NCI-H2081 treated with DMSO at 0.1 percent for 48 hours (cell line): ENCODE measurements around the gene EIF2B2.
A peak's percentile ranks its signal among the peaks of the same experiment; 100 is the strongest.

Experiments used
- DNase-seq: peaks from one replicate; lab custom pipeline; 2025; lab: John Stamatoyannopoulos, UW

Gene EIF2B2

DNA sequence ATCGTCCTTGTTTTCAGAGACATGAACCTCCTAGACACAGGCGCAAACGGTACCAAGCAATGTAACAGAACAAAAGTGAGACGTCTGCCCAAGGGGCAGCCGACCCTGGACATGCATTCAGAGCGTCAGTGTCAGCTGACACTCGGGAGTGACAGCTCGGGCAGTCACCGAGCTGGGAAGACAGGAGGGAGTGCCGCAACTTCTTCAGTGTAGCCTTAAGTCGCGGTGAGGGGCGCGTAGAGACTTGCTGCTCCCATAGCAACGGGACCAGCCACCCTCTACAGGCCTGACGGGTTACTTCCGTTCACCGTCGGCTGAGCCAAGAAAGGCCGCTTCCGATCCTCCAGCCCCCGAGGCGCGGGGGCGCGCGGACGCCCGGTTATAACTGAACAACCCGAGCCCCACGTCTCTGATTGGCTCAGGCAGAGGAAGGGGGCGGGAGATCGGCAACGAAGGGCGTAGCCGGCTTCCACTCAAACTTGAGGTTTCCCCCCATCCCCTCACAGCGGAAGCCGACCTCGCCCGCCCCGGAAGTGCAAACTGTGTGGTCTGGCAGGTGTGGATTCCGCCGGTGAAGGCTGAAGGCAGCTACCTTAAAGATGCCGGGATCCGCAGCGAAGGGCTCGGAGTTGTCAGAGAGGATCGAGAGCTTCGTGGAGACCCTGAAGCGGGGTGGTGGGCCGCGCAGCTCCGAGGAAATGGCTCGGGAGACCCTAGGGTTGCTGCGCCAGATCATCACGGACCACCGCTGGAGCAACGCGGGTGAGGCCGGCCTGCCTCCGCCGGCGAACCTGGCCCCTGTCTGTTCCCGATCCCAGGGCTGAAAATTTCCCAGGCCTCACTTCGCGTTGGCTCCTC is at the start of gene EIF2B2:
EIF2B2 (plus strand) TSS at position 530 of the 858 bp plus-strand sequence; CDS start at position 600, 70 bp downstream.
- peak; percentile 89 for DNase-seq

DNA sequence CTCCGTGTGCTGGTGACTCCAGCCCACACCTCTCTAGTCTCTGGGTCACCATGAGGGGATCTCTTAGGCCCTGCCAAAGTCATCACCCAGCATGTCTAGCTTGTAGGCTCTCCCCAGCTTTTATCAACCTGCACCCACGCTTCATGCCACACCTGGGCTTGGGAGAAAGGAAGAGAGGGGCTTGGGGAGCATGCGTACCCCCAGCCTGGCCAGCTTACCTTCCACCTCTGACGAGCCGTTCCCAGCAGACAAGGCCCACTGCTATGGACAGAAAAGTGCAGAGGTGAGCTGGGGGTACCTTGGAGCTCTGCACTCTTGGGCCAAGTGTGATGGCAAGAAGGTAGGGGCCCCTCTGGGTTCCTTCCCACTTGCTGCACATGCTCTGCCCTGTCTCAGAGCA is 49.0 kb upstream of the EIF2B2 start:
- no peak for DNase-seq

GRCh38 chr14:74954232-74954946 is 48.3 kb upstream of the EIF2B2 start:
- no peak for DNase-seq

GRCh38 chr14:74954947-74955228 is 47.8 kb upstream of the EIF2B2 start:
- no peak for DNase-seq

GRCh38 chr14:74955229-74956026 is 47.3 kb upstream of the EIF2B2 start, which contains the start of gene PGF:
Gene PGF, minus strand, starts transcription at chr14:74955597. Its CDS starts 355 bp downstream, at chr14:74955242.
- no peak for DNase-seq

GRCh38 chr14:74956027-74956279 is 46.8 kb upstream of the EIF2B2 start:
- no peak for DNase-seq

DNA sequence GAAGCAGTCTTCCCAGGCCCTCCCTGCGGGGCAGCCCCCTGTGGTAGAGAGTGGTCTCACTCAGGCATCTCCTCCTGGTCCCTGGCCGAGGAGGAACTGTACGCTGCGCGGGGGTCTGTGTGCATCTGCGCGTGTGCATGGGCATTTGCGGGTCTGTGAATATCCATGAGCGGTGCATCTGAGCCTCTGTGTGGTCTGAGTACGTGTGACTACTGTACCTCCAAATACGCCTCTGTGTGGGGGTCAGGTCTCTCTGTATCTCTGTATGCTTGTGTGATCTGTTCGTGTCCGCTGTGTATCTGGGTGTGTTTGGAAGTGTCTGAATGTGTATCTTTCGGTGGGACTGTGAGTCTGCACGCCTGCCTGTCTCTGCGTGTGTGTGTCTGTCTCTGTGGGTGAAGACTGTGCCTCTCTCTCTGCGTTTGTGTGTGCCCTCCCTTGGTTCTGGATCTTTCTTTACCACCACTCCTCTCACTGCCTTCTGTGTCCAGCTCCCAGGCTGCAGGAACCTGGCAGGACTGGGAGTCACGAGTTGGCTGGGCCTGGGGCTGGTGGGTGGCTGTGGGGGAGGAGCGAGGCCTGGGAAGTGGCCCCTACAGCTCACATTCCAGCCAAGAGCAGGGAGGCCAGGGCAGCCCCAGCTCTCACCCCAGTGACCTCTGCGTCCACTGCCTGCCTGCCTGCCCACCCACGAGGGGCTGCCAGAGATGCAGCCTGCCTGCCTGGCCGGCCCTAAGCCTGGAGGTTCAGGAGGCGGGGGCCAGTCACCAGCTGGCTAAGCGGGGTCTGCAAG is 46.2 kb upstream of the EIF2B2 start:
- DNase-seq: no peak

DNA sequence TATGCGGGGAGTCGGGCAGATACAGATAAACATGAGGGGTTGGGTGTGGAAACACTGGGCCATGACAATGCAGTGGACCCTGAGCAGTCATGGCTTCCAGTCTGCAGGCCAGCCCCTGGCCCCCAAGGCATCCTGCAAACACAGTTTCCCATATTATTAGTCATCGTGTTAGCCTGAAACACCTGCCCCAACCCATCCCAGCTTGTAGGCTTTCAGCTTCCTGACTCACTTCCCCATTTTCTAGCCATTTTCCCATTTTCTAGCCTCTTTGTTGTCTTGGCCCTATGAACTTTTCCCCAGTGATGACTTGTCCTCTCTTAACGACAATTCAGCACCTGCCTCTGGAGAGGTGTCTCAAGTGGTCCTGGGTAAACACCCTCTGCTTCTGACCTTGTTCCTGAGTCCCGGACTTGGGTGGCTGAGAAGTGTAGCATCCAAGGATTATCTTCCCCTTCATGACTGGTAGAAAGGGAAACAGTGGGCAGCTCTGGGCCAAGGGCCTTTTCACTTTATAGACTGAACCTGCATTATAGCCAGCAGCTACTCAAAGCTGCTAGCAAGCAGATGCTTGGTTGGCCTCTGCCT is 43.0 kb upstream of the EIF2B2 start:
- DNase-seq: no peak

DNA sequence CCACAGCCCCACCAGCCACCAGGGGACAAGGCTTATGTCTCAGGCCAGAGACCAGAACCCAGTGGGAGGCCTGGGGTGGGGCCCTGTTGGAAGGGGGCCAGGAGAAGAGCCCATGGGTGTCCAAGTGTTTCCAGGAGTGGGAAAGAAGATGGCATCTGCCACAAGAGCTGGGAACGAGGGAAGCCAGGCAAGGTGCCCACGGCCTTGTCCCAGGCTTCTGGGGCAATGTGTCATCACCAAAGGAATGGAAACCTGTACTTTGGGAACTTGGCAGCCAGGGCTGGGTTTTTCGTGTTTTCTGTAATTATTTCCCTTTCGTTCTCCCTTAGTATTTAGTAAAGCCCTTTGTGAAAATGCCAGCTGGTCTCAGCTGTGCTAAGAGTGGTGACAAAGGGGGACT is 42.0 kb upstream of the EIF2B2 start:
- DNase-seq: no peak

DNA sequence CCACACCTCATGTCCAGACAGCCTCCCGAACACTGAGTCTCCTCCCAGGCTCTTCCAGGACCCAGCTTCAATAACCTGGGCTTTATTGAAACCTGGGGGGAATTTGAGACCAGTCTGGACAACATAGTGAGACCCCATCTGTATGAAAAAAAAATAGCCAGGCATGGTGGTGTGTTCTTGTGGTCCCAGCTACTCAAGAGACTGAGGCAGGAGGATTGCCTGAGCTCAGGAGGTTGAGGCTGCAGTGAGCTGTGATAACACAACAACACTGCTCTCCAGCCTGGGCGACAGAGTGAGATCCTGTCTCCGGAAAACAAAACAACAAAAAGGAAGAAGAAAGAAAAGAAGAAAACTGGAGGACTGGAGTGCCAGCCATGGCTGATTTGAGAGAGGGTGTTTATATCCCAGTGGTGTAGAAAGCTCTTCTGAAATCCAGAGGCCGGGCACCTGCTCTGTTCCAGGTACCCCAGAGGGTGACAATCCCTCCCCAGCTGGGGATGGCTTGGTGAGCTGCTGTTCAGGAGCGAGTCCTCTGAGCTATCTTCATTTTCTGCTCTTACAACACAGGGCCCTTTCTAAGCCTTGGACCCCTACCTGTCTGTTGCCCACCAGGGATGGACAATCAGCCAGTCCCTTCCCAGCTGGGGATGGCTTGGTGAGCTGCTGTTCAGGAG is 41.3 kb upstream of the EIF2B2 start:
- DNase-seq: no peak

DNA sequence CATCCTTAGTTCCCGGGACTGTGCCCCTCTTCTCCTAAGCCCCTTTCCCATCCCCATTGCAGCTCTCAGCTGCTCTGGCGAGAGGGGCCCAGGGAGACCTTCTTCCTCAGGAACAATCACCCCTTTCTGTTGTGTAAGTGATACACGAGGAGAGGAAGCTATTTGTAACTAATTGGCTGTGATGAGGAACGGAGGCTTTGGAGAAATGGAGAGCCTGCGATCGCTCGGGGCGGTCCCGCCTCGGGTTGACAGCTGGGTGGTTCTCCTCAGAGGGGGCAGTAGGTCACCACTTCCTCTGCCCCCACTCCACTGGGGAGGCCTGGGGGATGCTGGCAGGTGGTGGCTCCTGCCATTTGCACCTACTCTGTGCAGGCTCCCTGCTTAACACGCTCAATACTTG is 40.7 kb upstream of the EIF2B2 start:
- no peak for DNase-seq

DNA sequence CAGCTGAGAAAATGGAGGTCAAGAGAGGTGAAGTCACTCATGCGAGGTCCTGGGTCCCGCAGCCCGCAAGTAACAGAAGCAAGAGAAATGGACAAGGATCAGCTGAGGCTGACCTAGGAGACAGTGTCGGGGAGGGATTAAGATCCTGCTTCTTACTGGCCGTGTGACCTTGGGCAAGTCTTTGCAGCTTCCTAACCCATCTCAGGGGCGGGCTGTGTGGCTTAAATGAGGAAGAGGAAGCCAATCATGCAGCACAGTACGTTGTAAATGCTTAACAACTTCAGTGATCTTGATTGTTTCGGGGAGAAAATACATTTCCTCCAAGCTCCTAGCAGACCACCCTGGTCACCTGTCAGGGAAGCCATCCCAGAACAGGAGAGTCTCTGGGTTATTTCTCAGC is 40.2 kb upstream of the EIF2B2 start:
- no peak for DNase-seq

- no peak for DNase-seq
These were observed 39.5 kb upstream of the EIF2B2 start for GRCh38 chr14:74963178-74963704.

DNA sequence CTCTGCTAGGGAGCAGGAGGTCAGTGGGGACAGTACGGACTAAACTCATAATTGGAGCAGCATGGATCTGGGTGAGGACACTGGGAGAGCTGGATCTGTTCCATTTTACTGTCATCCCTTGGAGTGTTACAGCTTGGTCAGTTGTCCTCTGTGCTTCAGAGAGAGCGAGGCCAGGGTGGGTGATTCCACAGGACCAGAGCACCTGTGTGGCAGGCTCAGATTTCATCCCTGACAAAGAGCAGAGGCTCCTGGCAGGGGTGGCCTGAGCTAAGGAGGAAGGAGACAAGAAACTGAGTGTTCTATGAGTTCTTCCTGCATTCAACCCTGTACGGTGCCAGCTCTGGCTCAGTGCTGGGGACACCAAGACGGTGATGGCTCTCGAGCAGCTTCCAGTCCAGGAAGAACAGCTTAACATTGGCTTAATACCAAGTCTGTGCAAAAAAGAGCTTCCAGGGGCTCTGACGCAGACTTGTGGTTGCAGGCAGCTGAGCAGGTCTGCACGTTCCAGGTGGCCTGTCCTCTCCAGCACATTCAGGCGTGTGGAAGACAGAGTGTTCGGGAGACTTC is 38.9 kb upstream of the EIF2B2 start:
- no peak for DNase-seq

DNA sequence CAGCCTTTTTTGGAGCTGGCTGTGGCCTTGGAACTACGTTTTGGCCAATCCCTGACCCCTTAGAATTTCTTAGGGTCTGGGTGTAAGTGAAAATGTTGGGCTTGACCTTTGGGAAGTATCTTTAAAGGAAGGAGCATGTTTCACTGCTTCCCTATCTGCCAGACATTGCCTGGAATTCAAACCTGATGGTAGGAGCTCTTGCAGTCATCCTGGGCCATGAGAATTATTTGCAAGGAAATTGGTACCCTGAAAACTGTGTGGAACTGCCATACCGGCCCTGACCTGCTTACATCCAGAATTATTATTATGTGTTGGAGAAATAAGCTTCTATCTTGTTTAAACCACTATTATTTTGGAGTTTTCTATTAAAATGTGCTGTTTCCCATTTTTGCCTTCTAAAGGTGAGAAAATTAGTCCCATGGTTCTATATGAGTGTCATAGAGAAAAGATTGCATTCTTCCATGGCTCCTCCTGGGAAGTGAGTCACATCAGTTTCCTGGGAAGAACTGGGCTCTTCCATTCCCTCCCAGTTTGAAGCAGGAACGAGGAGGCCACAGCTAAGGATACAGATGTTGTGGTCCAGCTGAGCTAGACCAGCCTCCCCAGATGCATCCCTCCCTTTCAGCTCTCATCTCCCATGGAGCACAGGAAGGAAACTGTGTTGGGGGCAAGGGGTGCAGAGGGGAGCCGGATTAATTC is 37.8 kb upstream of the EIF2B2 start:
- no peak for DNase-seq

DNA sequence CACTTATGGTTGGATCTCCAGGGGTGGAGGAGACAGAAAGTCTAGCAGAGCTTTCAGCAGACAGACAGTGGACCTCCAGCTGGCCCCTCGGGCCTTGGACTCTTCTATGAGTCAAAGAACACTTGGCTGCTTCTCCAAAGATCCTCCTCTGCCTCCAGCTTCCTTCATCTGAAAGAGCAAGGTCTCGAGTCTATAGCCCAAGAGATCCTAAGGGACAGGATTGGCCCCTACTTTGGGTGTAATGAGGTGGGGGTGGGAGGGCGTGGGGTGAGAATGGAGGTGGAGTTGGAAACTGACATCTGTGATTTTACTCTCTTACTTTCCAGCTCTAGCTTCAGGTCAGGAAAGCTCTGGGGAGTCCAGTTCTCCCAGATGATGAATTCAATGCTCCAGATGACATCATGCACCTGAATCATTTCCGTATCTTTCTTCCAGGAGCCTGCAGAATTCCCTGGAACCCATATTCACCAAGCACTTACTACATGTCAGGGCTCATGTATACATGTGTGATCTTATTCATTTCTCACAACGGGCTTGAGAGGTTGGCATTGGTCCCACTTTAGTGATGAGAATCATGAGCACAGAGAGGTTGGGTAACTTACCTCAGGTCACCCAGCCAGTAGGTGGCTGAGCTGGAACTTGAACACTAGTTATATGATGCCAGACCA is 37.1 kb upstream of the EIF2B2 start:
- DNase-seq: no peak

- no peak for DNase-seq
These were observed 33.9 kb upstream of the EIF2B2 start for GRCh38 chr14:74968811-74969210.

DNA sequence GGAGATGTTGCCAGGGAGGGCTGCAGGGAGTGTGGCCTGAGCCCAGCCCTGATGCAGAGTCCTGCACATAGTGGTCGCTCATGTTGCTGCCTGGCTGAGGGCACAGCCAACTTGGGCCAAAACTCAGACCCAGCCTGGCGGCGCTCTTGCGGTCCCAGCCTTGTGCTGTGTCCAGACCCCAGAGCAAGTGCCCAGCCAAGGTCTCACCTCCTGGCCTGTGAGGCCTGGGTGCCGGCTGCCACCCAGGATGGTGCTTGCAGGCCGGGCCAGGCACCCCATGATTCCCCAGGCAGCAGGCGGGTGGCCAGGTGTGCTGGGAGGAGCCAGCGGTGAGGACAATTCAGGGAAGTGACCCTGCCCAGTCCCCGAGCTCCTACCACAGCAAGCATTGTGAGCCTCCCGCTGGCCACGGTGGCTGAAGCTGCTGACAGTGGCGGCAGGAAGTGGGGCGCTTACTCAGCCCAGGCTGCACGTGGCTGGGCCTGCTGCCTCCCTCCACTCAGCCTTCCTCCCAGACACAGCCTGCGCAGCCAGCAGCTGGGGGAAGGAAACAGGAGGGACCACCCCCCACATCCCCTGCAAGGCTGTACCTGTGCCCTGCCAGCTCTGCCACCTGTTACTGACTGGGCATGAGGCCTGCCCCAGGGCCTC is 29.6 kb upstream of the EIF2B2 start:
- no peak for DNase-seq

DNA sequence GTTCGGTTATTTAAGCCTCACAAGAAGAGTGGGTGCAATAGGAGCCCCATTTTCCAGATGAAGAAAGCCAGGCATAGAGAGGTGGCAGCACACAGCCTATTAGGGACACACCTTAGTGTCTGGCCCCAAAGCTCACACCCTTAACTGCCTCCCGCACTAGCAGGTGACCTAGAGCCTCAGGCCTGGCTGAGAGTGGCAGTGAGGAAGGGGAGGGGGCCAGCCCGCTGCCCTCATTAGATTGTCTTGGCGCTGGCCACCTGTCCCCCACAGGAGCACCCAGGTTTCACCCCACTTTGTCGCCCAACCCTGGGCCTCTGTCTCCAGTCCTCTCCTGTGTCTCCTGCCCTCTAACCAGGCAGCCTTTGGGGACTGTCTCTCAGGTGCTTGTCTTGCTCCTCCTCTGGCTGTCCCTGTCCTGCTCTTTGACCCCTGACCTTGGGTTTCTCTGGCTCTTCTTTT is 28.8 kb upstream of the EIF2B2 start:
- DNase-seq: no peak
